Neural progenitor cell (in vitro differentiated cells): ENCODE results near the gene ASCC2.

Source experiments
- EZH2 ChIP-seq: fragments of 200-600 bp; sonication (generic); IDR thresholded peaks from 2 replicates; pipeline ENCODE4 v1.6.1; 2017; ENCODE audit warnings: antibody characterized with exemption, mild to moderate bottlenecking, moderate library complexity
- TF ChIP-seq, protein P1 (sequence below): fragments of 200-600 bp; sonication (generic); IDR thresholded peaks from 2 replicates; pipeline ENCODE4 v1.5.1; 2017; ENCODE audit warnings: antibody characterized with exemption, mild to moderate bottlenecking

DNA sequence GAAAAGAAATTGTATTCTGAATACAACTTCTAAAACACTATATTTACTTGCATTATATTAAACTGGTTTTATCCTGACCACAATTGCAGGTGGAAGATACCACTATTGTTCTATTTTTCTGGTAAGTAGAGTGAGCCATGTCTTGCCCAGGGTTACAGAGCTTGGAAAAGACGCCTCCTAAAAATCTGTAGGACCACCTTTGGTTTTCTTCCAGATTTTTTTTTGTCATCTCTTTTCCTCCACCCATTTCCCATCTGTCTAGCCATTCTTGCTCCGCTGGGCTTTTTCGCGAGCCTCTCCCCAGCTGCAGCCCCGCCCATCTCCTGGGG, 44.6 kb upstream of the ASCC2 start:
- TF ChIP-seq, protein P1, sequence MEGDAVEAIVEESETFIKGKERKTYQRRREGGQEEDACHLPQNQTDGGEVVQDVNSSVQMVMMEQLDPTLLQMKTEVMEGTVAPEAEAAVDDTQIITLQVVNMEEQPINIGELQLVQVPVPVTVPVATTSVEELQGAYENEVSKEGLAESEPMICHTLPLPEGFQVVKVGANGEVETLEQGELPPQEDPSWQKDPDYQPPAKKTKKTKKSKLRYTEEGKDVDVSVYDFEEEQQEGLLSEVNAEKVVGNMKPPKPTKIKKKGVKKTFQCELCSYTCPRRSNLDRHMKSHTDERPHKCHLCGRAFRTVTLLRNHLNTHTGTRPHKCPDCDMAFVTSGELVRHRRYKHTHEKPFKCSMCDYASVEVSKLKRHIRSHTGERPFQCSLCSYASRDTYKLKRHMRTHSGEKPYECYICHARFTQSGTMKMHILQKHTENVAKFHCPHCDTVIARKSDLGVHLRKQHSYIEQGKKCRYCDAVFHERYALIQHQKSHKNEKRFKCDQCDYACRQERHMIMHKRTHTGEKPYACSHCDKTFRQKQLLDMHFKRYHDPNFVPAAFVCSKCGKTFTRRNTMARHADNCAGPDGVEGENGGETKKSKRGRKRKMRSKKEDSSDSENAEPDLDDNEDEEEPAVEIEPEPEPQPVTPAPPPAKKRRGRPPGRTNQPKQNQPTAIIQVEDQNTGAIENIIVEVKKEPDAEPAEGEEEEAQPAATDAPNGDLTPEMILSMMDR = no peak
- no peak for TF ChIP-seq EZH2
